Measurements from ENCODE around the gene ATP6V1G3.

DNA sequence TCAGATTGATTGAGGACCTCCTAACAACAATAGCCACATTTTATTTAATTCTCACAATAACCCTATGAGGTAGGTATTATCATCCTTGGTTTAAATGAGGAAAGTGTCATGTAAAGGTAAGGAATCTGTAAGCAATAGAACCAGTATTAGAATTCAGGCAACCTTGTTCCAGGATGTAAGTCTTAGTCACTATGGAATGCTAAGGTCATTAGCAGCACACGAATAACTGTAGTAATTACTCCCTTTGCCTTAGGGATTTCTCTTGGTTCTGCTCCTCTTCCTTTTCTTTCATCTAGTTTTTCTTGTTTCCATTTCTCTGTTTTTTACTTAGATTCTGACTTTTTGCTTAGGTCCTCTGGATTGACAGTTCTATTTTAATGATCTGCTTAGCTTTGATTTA lies 23.1 kb upstream of the ATP6V1G3 start:
- TF ChIP-seq CTCF (conservative IDR thresholded peaks at IDR 0.05; ENCODE audit: low read length) (no peak), EZH2phosphoT487 (IDR thresholded peaks at IDR 0.05; ENCODE audit: borderline replicate concordance, low read depth, low read length) (no peak)
